HFFc6 (cell line): ENCODE measurements around the gene PCDHGB2. TPM values are rescaled to one million over a fixed set of nuclear protein-coding genes. Genes with fewer than 3 reads are reported as not detected.
"Not testable (repeated sequence)": the region's sequence is repeated elsewhere in the genome, so short reads cannot be mapped to it uniquely, and the experiment has no call there.

Experiments used
- DNase-seq: peaks from one replicate; pipeline ENCODE4 v3.0.0-alpha.2; 2018
- H3K27ac Mint-ChIP-seq: 2 replicates; pipeline ENCODE4 v1.8.0; 2020; ENCODE audit warnings: mild to moderate bottlenecking, mixed read lengths
- H3K27me3 Mint-ChIP-seq: 2 replicates; pipeline ENCODE4 v1.8.0; 2021; ENCODE audit warnings: mild to moderate bottlenecking, moderate library complexity, mixed read lengths; ENCODE audit not compliant: insufficient read depth
- H3K36me3 Mint-ChIP-seq: 2 replicates; pipeline ENCODE4 v1.8.0; 2021; ENCODE audit warnings: low read depth, mixed read lengths
- H3K4me1 Mint-ChIP-seq: 2 replicates; pipeline ENCODE4 v1.8.0; 2020; ENCODE audit warnings: low read depth, mixed read lengths
- H3K4me3 Mint-ChIP-seq: 2 replicates; pipeline ENCODE4 v1.8.0; 2020; ENCODE audit warnings: mild to moderate bottlenecking, moderate library complexity, mixed read lengths
- H3K9me3 Mint-ChIP-seq: 2 replicates; pipeline ENCODE4 v1.8.0; 2020; ENCODE audit warnings: mild to moderate bottlenecking, mixed read lengths
- CTCF ChIP-seq: fragments of 200-600 bp; sonication (generic); IDR thresholded peaks from 2 replicates; pipeline ENCODE4 v1.5.0; 2021; ENCODE audit warnings: antibody characterized with exemption, mild to moderate bottlenecking
- total RNA-seq, 6 experiments: library from RNA; stranded (reverse); fragmentation: NEBNext Ultra II Directional; extraction: Animal tissue kit (Norgen Biotek cat#: 25700); gene quantifications; 2 replicates in 1 of 6; 3 replicates in 5 of 6; pipeline ENCODE4 v1.2.3, GENCODE V29; 2021

PCDHGB2 gene
- total RNA-seq, 6 experiments from 2014 or later: 4.4 to 10.3 (median 5.5) TPM

- H3K36me3 Mint-ChIP-seq: peaks cover 57% of the 10 kb centered on the region
- peaks cover 2% of the 10 kb centered on the region for H3K27me3 Mint-ChIP-seq
- peaks cover 15% of the 10 kb centered on the region for H3K4me1 Mint-ChIP-seq
- H3K4me3 Mint-ChIP-seq: no peak overlapping the region
- peaks cover 63% of the 10 kb centered on the region for H3K9me3 Mint-ChIP-seq
- H3K27ac Mint-ChIP-seq: no peak overlapping the region
- no peak for TF ChIP-seq CTCF
- no peak for DNase-seq
Measured at GRCh38 chr5:141374627-141375026, 14.8 kb downstream of the PCDHGB2 start.

GRCh38 chr5:141375444-141376155 lies 15.8 kb downstream of the PCDHGB2 start:
- not testable (repeated sequence) for H3K4me3 Mint-ChIP-seq, H3K4me1 Mint-ChIP-seq, H3K27ac Mint-ChIP-seq, H3K27me3 Mint-ChIP-seq, DNase-seq
- Mint-ChIP-seq H3K9me3 (peaks cover 56% of the 10 kb centered on the region), H3K36me3 (peaks cover 56% of the 10 kb centered on the region)
- peak; percentile 26; the same call in 1 of the 2 replicates for TF ChIP-seq CTCF

GRCh38 chr5:141382469-141383294 lies 22.9 kb downstream of the PCDHGB2 start, which contains the start of gene PCDHGA7:
TSS of gene PCDHGA7 (plus strand) at chr5:141382742. CDS start at chr5:141382900, 158 bp downstream.
- peaks cover 47% of the 10 kb centered on the region for H3K36me3 Mint-ChIP-seq
- H3K4me3 Mint-ChIP-seq: peak within 1 kb of the TSS; percentile 95
- peak; percentile 70 for TF ChIP-seq CTCF
- H3K4me1 Mint-ChIP-seq: peaks cover 13% of the 10 kb centered on the region; the same call in 1 of the 2 replicates
- H3K27ac Mint-ChIP-seq: peak within 1 kb of the TSS; percentile 87
- H3K27me3 Mint-ChIP-seq: no peaks in the 10 kb centered on the region
- peaks cover 53% of the 10 kb centered on the region for H3K9me3 Mint-ChIP-seq
- DNase-seq: no peak

- Mint-ChIP-seq H3K36me3 (peaks cover 49% of the 10 kb centered on the region), H3K9me3 (peaks cover 56% of the 10 kb centered on the region), H3K27ac (no peak overlapping the region; the same call in 1 of the 2 replicates), H3K4me3 (peak overlapping the region; percentile 95), H3K27me3 (no peaks in the 10 kb centered on the region), H3K4me1 (peaks cover 15% of the 10 kb centered on the region; the same call in 1 of the 2 replicates)
- DNase-seq: no peak
- TF ChIP-seq CTCF: no peak
Measured at GRCh38 chr5:141383345-141383744, 23.6 kb downstream of the PCDHGB2 start.

GRCh38 chr5:141384471-141385267 lies 24.9 kb downstream of the PCDHGB2 start:
- H3K4me1 Mint-ChIP-seq: peaks cover 22% of the 10 kb centered on the region; the same call in 1 of the 2 replicates
- H3K9me3 Mint-ChIP-seq: peaks cover 67% of the 10 kb centered on the region
- H3K4me3 Mint-ChIP-seq: no peak overlapping the region
- no peak for DNase-seq
- no peak overlapping the region for H3K27ac Mint-ChIP-seq
- TF ChIP-seq CTCF: no peak
- peaks cover 59% of the 10 kb centered on the region for H3K36me3 Mint-ChIP-seq
- H3K27me3 Mint-ChIP-seq: no peaks in the 10 kb centered on the region
